Measurements from ENCODE around the gene FGD6. TPM values are rescaled to one million over a fixed set of nuclear protein-coding genes. Genes with fewer than 3 reads are reported as not detected.
A peak's percentile ranks its signal among the peaks of the same experiment; 100 is the strongest.

The FGD6 gene
- total RNA-seq, 2 experiments from 2014 or later = 0.45 to 0.71 TPM

DNA sequence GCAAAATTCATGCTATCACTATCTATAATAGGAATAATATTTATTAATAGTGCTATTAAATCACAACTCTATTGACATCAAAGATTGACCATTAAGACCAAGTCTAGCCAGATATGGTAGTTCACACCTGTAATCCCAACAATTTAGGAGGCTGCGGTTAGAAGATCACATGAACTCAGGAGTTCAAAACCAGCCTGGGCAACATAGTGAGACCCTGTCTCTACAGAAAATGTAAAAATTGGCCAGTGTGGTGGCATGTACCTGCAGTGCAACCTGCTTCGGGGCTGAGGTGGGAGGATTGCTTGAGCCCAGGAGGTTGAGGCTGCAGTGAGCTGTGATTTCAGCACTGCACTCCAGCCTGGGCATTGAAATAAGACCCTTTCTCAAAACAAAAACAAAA is 11.3 kb upstream of the FGD6 start:
- H3K27ac Mint-ChIP-seq = no peak overlapping the region
- ChIA-PET POLR2A (no interaction called here), CTCF (interaction anchor here (1.0 kb wide), 1 partner anchor 11 kb away, joined by 4 read pairs; the partner anchor contains the start of genes FGD6 and VEZT)
- H3K4me1 Mint-ChIP-seq = peaks cover 5% of the 10 kb centered on the region
- H3K27me3 Mint-ChIP-seq = no peaks in the 10 kb centered on the region
- H3K4me3 Mint-ChIP-seq = no peak overlapping the region
- DNase-seq = no peak
- H3K36me3 Mint-ChIP-seq (ENCODE audit: low read depth) = peaks cover 16% of the 10 kb centered on the region
- H3K9me3 Mint-ChIP-seq = no peaks in the 10 kb centered on the region

DNA sequence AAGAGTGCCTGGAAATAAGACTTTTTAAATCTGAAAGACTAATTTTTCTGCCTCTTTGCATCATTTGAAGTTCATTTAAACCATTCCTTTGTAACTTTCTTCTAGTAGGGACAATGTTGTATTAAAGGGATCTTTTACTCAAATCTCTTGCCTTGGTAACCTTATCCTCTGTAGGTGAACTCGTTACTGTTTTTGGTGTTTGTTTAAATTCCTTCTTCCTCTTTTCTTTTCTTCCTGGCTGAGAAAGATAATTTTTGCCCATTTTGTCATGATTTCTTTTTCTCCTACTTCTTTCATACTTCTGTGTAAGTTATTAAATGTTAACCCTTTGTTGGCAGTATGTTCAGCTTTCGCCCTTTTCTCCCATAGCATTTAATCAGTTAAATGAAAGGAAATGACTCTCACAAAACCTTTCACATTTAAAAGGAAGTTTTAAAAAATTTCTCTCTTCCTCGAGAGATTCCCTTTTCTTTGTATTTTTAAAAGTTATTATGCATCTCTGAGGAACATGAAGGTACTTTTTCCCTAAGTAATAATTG is 10.6 kb upstream of the FGD6 start:
- Mint-ChIP-seq H3K4me3 (no peak overlapping the region), H3K9me3 (no peaks in the 10 kb centered on the region), H3K27ac (no peak overlapping the region), H3K4me1 (peaks cover 5% of the 10 kb centered on the region), H3K27me3 (no peaks in the 10 kb centered on the region), H3K36me3 (ENCODE audit: low read depth) (peaks cover 14% of the 10 kb centered on the region)
- POLR2A ChIA-PET = no interaction called here
- CTCF ChIA-PET = no interaction called here
- DNase-seq = no peak

DNA sequence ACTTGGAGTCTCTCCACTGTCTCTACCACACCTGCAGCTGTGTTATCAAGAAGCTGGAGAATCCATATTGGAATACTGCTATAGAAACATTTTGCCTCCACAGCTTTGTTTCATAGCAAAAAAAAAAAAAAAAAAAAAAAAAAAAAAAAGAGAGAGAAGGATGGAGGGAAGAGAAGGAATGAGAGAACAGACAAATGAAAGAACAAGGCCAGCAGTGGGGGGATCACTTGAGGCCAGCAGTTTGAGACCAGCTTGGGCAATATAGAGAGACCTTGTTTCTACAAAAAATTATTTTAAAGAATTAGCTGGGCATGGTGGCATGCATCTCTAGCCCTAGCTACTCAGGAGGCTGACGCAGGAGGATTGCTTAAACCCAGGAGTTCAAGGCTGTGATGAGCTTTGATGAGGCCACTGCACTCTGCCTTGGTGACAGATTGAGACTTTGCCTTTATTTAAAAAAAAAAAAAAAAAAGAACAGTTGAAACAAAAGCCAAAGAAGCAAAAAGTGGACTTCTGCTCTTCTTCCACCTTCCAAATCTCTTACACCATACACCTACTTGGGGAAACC is 8.5 kb upstream of the FGD6 start:
- H3K4me3 Mint-ChIP-seq = no peak overlapping the region
- no peak overlapping the region for H3K27ac Mint-ChIP-seq
- peaks cover 13% of the 10 kb centered on the region for H3K36me3 Mint-ChIP-seq (ENCODE audit: low read depth)
- POLR2A ChIA-PET = no interaction called here
- DNase-seq = no peak
- no peaks in the 10 kb centered on the region for H3K27me3 Mint-ChIP-seq
- peaks cover 5% of the 10 kb centered on the region for H3K4me1 Mint-ChIP-seq
- H3K9me3 Mint-ChIP-seq = no peaks in the 10 kb centered on the region
- CTCF ChIA-PET = interaction anchor here (0.6 to 2.3 kb wide), 2 partner anchors 8 to 27 kb away, joined by 4 to 8 read pairs; partner anchors contain the start of genes FGD6 and VEZT

DNA sequence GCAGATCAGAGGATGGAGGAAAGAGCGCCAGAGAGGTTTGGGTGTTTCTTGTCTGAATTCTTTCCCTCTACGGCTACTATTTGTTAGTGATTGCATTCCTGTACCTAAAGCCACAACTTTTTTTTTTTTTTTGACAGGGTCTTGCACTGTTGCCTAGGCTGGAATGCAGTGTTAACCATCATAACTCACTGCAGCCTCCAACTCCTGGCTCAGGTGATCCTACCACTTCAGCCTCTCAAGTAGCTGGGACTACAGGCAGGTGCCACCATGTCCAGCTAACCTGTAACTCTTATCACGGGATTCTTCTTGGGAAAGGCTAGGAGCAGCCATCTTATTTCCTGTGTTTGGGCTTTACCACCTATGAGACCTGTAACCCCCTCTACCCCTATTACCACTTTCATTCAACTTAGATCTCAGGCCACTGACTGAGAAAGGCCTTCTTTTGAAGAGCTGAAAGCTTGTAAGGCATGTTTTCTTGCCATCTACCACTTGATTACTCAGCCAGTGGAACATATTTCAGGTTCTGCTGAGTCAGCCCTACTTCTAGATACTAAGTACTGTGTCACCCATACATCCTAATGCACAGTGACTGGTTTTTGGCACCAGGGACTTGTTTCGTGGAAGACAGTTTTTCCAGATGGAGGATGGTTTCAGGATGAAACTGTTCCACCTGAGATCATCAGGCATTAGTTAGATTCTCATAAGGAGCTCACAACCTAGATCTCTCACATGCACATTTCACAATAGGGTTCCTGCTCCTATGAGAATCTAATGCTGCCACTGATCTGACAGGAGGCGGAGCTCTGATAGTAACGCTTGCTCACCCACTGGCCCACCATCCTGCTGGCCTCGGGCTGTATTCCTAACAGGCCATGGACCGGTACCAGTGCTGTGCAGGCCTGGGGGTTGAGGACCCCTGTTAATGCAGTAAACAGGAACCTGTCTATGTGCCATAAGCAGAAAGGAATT is 7.2 kb upstream of the FGD6 start:
- ChIA-PET POLR2A (interaction anchor here (1.1 kb wide), 1 partner anchor 17 kb away, joined by 3 read pairs; no protein-coding TSS in a partner anchor), CTCF (interaction anchor here (2.3 kb wide), 1 partner anchor 7 kb away, joined by 8 read pairs; the partner anchor contains the start of genes FGD6 and VEZT)
- Mint-ChIP-seq H3K4me3 (no peak overlapping the region), H3K27ac (no peak overlapping the region), H3K36me3 (ENCODE audit: low read depth) (peaks cover 16% of the 10 kb centered on the region), H3K9me3 (no peaks in the 10 kb centered on the region), H3K4me1 (peaks cover 11% of the 10 kb centered on the region), H3K27me3 (no peaks in the 10 kb centered on the region)
- DNase-seq = no peak

DNA sequence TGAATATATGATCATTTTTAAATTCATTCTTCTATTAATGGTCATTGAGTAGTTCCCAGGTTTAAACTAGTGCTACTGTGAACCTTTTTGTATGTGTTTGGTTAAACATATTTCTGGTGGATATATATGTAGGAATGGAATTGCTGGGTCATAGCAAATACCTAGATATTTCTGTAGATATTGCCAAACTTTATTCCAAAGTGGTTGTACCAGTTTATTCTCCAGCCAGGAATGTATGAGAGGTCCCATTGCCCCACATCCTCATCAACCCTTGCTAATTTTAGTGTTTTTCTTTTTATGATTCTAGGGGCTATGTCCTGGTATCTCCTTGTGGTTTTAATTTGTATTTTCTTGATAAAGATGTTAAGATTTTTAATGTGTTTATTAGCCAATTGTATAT is 3.5 kb upstream of the FGD6 start:
- H3K4me1 Mint-ChIP-seq = peaks cover 24% of the 10 kb centered on the region
- CTCF ChIA-PET = no interaction called here
- POLR2A ChIA-PET = no interaction called here
- H3K27me3 Mint-ChIP-seq = peaks cover 3% of the 10 kb centered on the region
- H3K36me3 Mint-ChIP-seq (ENCODE audit: low read depth) = peaks cover 18% of the 10 kb centered on the region
- no peak for DNase-seq
- no peak overlapping the region for H3K4me3 Mint-ChIP-seq
- no peak overlapping the region for H3K27ac Mint-ChIP-seq
- H3K9me3 Mint-ChIP-seq = no peaks in the 10 kb centered on the region

DNA sequence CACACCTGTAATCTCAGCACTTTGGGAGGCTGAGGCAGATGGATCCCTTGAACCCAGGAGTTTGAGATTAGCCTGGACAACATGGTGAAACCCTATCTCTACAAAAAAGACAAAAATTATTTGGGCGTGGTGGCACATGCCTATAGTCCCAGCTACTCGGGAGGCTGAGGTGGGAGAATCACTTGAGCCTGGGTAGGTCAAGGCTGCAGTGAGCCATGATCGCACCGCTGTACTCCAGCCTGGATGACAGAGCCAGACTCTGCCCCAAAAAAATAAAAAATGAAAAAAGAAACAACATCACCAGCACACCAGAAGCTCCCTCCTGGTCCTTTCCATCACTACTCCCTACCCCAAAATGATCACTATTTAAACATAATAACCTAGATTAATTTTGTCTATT is 2.9 kb upstream of the FGD6 start:
- peaks cover 18% of the 10 kb centered on the region for H3K36me3 Mint-ChIP-seq (ENCODE audit: low read depth)
- CTCF ChIA-PET = no interaction called here
- peaks cover 6% of the 10 kb centered on the region for H3K27me3 Mint-ChIP-seq
- peaks cover 24% of the 10 kb centered on the region for H3K4me1 Mint-ChIP-seq
- no peak for DNase-seq
- H3K4me3 Mint-ChIP-seq = no peak overlapping the region
- POLR2A ChIA-PET = no interaction called here
- no peaks in the 10 kb centered on the region for H3K9me3 Mint-ChIP-seq
- H3K27ac Mint-ChIP-seq = no peak overlapping the region

DNA sequence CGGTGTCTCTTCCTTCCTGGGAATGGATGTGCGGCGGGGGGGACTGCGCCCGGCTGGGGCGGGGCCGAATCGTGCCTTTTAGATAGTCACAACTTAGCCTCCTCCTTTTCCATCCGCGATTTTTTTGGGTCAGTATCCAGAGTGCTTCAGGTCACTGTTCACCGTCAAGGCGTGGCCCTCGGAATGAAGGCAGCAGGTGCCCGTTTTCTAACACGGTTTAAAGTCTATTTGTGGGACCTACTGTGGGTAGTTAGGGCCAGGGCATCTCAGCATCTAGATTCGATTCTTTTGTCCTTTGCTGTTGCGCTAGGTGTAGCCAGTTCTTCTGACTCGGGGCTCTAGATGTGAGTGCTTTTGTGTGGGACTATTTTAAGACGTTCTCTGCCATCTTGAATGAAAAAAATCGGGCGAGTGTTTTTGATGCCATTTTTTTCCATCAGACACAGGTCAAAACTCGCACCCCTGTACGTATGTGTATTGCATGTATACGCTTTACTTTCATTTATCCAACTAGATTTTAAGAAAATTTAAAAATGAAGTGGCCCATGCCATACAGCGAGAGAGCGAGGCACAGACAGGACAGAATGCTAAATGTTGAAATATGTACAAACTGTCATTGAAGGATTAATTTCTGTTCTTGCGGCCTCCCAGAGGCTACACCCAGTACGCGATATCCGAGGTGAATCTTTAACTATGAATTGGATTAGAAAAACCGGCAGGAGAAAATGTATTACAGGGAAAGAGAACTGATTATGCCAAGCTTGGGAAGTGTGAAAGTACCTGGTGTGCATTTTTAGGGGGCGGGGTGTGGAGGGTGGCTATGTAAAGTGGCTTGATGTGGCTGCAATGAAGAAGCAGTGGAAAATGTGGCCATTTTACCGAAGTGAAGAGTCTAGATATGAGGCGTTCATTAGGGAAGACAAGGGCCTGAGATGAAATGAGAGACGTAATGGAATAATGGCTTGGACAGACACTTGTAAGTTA is 1.2 kb upstream of the FGD6 start:
- CTCF ChIA-PET = interaction anchor here (0.7 to 2.2 kb wide), 6 partner anchors 8 to 316 kb away, joined by 3 to 15 read pairs (median 6); partner anchors contain the start of gene NR2C1

DNA sequence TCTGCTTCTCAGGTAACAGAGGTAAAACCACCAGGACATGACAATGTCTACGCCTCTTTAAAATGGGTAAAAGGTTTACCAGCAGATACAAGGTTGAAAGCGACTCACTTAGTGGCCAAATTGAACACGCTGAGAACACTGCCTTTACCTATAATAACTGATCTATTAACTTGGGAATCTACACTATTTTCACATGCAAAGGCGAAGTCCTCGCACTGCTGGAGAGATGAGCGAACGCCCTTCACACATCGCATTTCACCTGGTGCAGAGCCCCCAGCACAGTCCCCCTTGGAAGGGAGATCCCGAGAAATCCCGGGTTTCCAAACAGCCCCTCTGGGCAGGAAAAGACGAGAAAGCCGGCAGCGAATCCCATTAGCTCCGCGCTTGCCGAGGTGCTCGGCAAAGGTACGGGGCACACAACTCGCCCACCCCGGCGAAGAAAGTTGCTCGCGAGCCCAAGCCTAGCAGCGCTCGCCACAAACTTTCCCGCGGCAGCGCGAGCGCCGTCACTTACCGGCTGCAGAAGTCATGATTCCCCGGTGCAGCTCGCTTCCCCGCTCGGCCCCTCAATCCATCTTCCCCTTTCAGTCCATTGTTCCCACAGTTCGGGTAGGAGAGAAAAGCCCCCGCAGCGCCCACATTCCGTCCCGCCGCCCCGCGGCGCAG is 423 bp downstream of the FGD6 start:
- H3K36me3 Mint-ChIP-seq (ENCODE audit: low read depth) = peaks cover 7% of the 10 kb centered on the region
- no peaks in the 10 kb centered on the region for H3K9me3 Mint-ChIP-seq
- peak overlapping the region; percentile 89 for H3K4me3 Mint-ChIP-seq
- POLR2A ChIA-PET = interaction anchor here (0.6 to 2.0 kb wide), 5 partner anchors 114 to 819 kb away, joined by 3 to 22 read pairs (median 8); partner anchors contain the start of genes METAP2, NDUFA12 and NR2C1
- H3K27me3 Mint-ChIP-seq = peaks cover 8% of the 10 kb centered on the region
- H3K4me1 Mint-ChIP-seq = peaks cover 22% of the 10 kb centered on the region
- peak overlapping the region; percentile 68 for H3K27ac Mint-ChIP-seq
- DNase-seq = no peak
- CTCF ChIA-PET = interaction anchor here (0.7 to 2.2 kb wide), 11 partner anchors 8 to 322 kb away, joined by 3 to 15 read pairs (median 4); partner anchors contain the start of genes METAP2, NDUFA12 and NR2C1

More for the DNA sequence above, 1.2 kb upstream of the FGD6 start:
- H3K36me3 Mint-ChIP-seq (ENCODE audit: low read depth) = peaks cover 7% of the 10 kb centered on the region
- POLR2A ChIA-PET = interaction anchor here (0.7 to 2.0 kb wide), 4 partner anchors 77 to 255 kb away, joined by 3 to 22 read pairs (median 10); partner anchors contain the start of genes METAP2, NDUFA12 and NR2C1
- H3K9me3 Mint-ChIP-seq = no peaks in the 10 kb centered on the region
- DNase-seq = peak; percentile 49
- H3K4me3 Mint-ChIP-seq = peak overlapping the region; percentile 89
- H3K4me1 Mint-ChIP-seq = peaks cover 22% of the 10 kb centered on the region
- peak overlapping the region; percentile 89 for H3K27ac Mint-ChIP-seq
- peaks cover 8% of the 10 kb centered on the region for H3K27me3 Mint-ChIP-seq

DNA sequence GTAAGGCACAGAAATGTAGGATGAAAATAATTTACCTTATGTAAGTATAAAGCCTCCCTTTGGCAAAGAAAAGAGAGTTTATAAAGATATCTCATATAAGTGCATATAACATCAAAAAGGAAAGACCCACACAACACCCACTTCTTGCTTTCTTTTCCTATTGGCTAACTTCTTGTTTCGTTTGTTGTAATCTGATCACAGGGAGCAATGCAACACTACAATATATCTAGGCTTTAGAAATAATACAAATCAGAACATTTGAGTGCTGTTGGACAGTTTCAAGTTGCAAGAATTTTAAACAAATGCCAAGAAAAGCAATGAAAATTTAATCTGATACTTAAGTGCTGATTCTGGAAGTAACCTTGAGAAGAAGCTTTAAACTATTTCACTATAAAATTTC is 1.3 kb downstream of the FGD6 start:
- Mint-ChIP-seq H3K9me3 (no peaks in the 10 kb centered on the region), H3K27ac (no peak overlapping the region)

DNA sequence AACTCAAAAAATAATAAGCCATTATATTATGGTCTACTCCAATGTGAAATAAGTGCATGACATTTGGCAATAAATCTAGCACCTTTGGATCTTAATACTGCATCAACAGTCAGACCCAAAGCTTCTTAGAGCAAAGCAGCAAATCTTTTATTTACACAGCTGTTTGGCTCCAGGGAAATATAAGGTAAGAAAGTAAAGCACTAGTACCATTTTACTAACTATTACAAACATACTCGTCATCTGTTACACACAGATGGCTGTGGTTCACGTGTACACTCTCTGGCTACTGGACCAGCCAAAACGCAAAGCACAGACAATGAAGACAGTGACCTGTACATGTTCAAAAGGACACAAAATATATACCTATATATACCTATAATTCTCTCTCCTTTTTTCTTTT is 2.8 kb downstream of the FGD6 start:
- Mint-ChIP-seq H3K4me3 (no peak overlapping the region), H3K27ac (no peak overlapping the region), H3K9me3 (no peaks in the 10 kb centered on the region), H3K27me3 (peaks cover 11% of the 10 kb centered on the region), H3K36me3 (ENCODE audit: low read depth) (peaks cover 4% of the 10 kb centered on the region), H3K4me1 (peaks cover 16% of the 10 kb centered on the region)
- no peak for DNase-seq
- POLR2A ChIA-PET = no interaction called here
- CTCF ChIA-PET = no interaction called here

More for the DNA sequence above, 1.3 kb downstream of the FGD6 start:
- H3K4me3 Mint-ChIP-seq = no peak overlapping the region
- CTCF ChIA-PET = interaction anchor here (2.2 kb wide), 2 partner anchors 143 to 319 kb away, joined by 13 to 15 read pairs; partner anchors contain the start of gene NR2C1
- H3K27me3 Mint-ChIP-seq = peaks cover 8% of the 10 kb centered on the region
- peaks cover 7% of the 10 kb centered on the region for H3K36me3 Mint-ChIP-seq (ENCODE audit: low read depth)
- POLR2A ChIA-PET = interaction anchor here (0.7 to 2.0 kb wide), 2 partner anchors 213 to 316 kb away, joined by 3 to 13 read pairs; partner anchors contain the start of gene NDUFA12
- DNase-seq = no peak
- H3K4me1 Mint-ChIP-seq = peaks cover 22% of the 10 kb centered on the region

DNA sequence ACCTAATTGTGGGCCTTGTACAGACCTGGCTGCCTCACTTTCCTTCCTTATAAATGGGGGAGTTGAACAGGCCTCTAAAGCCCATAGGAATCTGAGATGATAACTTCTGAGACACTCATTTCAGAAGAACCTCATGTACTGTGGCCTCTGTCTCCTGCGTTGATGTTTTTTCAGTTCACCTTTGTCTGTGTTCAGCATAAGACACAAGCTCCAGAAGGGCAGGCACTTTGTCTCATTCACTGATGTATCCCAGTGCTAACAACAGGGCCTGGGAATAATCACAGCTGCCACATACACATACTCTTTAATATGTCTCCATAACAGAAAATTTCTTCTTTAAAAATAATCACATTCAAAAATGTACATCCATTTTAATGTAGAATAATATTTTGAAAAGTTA is 3.3 kb downstream of the FGD6 start:
- POLR2A ChIA-PET = no interaction called here
- Mint-ChIP-seq H3K36me3 (ENCODE audit: low read depth) (peaks cover 4% of the 10 kb centered on the region), H3K27me3 (peaks cover 14% of the 10 kb centered on the region), H3K4me1 (peaks cover 12% of the 10 kb centered on the region), H3K4me3 (no peak overlapping the region), H3K27ac (no peak overlapping the region), H3K9me3 (no peaks in the 10 kb centered on the region)
- DNase-seq = no peak
- CTCF ChIA-PET = interaction anchor here (0.6 kb wide), 1 partner anchor 272 kb away, joined by 3 read pairs; no protein-coding TSS in a partner anchor
